ENCODE data around the gene KIAA0040. TPM values are rescaled to one million over a fixed set of nuclear protein-coding genes. Genes with fewer than 3 reads are reported as not detected.

The KIAA0040 gene
- total RNA-seq, 1 experiment from 2014 or later, result 0.31 TPM

- no peak for ATAC-seq
- Histone ChIP-seq H3K36me3 (ENCODE audit: control insufficient read depth, insufficient read depth, low read length) (no peaks in the 10 kb centered on the region), H3K9me3 (ENCODE audit: control insufficient read depth, insufficient read depth, low read depth, low read length) (no peaks in the 10 kb centered on the region), H3K27ac (ENCODE audit: low read length) (no peak overlapping the region), H3K4me1 (ENCODE audit: control insufficient read depth, insufficient read depth, low read length) (no peaks in the 10 kb centered on the region), H3K4me3 (ENCODE audit: low read depth in 2 of 2, low read length in 2 of 2) (no peak overlapping the region), H3K27me3 (ENCODE audit: control insufficient read depth, insufficient read depth, low read length) (peaks cover 13% of the 10 kb centered on the region)
- BruUV-seq (replicated peaks), result no TSS peak
- in situ Hi-C loops (cut with HindIII; ENCODE audit: low pct_unique_long_range_greater_than_20kb, low sequenced_read_pairs), result no loop called here
- ChIA-PET POLR2A (no interaction called here), CTCF (interaction anchor here (0.7 to 1.7 kb wide), 5 partner anchors 9 to 733 kb away, joined by 3 to 13 read pairs (median 5); no protein-coding TSS in a partner anchor)
- no peak for DNase-seq (ENCODE audit: low read depth, low spot score)
- intact Hi-C loops (cut with micrococcal nuclease; ENCODE audit: unreplicated experiment), result no loop called here
- TF ChIP-seq SIN3A (IDR thresholded peaks at IDR 0.05; ENCODE audit: borderline replicate concordance, insufficient read depth, low read depth, low read length) (no peak), REST (IDR thresholded peaks at IDR 0.05; ENCODE audit: insufficient read depth in 1 of 2, low read depth in 2 of 2, low read length in 1 of 2) (no peak), TCF7L2 (IDR thresholded peaks at IDR 0.05; ENCODE audit: low read depth, low read length) (no peak), CTCF (IDR thresholded peaks at IDR 0.05) (no peak), POLR2AphosphoS5 (IDR thresholded peaks at IDR 0.05; ENCODE audit: low read depth, low read length) (no peak)
Measured at GRCh38 chr1:175145899-175146528, 46.6 kb downstream of the KIAA0040 start.

GRCh38 chr1:175138579-175138978, 54.0 kb downstream of the KIAA0040 start:
- TF ChIP-seq CTCF (IDR thresholded peaks at IDR 0.05), result no peak
- TF ChIP-seq POLR2AphosphoS5 (IDR thresholded peaks at IDR 0.05; ENCODE audit: low read depth, low read length), result no peak
- TF ChIP-seq REST (IDR thresholded peaks at IDR 0.05; ENCODE audit: insufficient read depth in 1 of 2, low read depth in 2 of 2, low read length in 1 of 2), result no peak
- TF ChIP-seq SIN3A (IDR thresholded peaks at IDR 0.05; ENCODE audit: borderline replicate concordance, insufficient read depth, low read depth, low read length), result no peak
- TF ChIP-seq TCF7L2 (IDR thresholded peaks at IDR 0.05; ENCODE audit: low read depth, low read length), result no peak
- H3K27me3 ChIP-seq (ENCODE audit: control insufficient read depth, insufficient read depth, low read length), result peaks cover 3% of the 10 kb centered on the region
- no TSS peak for BruUV-seq (replicated peaks)
- no peak for DNase-seq (ENCODE audit: low read depth, low spot score)
- no peaks in the 10 kb centered on the region for H3K36me3 ChIP-seq (ENCODE audit: control insufficient read depth, insufficient read depth, low read length)
- no peak overlapping the region for H3K27ac ChIP-seq (ENCODE audit: low read length)
- no peaks in the 10 kb centered on the region for H3K9me3 ChIP-seq (ENCODE audit: control insufficient read depth, insufficient read depth, low read depth, low read length)
- in situ Hi-C loops (cut with HindIII; ENCODE audit: low pct_unique_long_range_greater_than_20kb, low sequenced_read_pairs), result no loop called here
- peak; percentile 60; the same call in 1 of the 2 replicates for ATAC-seq
- H3K4me3 ChIP-seq (ENCODE audit: low read depth in 2 of 2, low read length in 2 of 2), result no peak overlapping the region
- H3K4me1 ChIP-seq (ENCODE audit: control insufficient read depth, insufficient read depth, low read length), result no peaks in the 10 kb centered on the region
- CTCF ChIA-PET, result no interaction called here
- POLR2A ChIA-PET, result no interaction called here
- intact Hi-C loops (cut with micrococcal nuclease; ENCODE audit: unreplicated experiment), result no loop called here

Data from Panc1 (cell line).